GM19193 (cell line): ENCODE results near the gene DHRS4L2.

Experiments used
- POLR2A ChIP-seq: IDR thresholded peaks from 4 replicates; pipeline ENCODE4 v1.6.1; 2011; ENCODE audit not compliant: insufficient read depth, insufficient read length; ENCODE audit errors: extremely low read depth

The DHRS4L2 gene

GRCh38 chr14:24032727-24033418, 44.1 kb downstream of the DHRS4L2 start:
- no peak for TF ChIP-seq POLR2A

- no peak for TF ChIP-seq POLR2A
Measured at GRCh38 chr14:24036169-24036962, 47.6 kb downstream of the DHRS4L2 start.

- TF ChIP-seq POLR2A: no peak
Measured at GRCh38 chr14:24037658-24038037, 48.9 kb downstream of the DHRS4L2 start.

GRCh38 chr14:24038686-24039085, 50.0 kb downstream of the DHRS4L2 start:
- TF ChIP-seq POLR2A: no peak

GRCh38 chr14:24040692-24041091, 52.0 kb downstream of the DHRS4L2 start:
- no peak for TF ChIP-seq POLR2A

- no peak for TF ChIP-seq POLR2A
Measured at GRCh38 chr14:24042746-24043145, 54.0 kb downstream of the DHRS4L2 start.

- TF ChIP-seq POLR2A: no peak
Measured at GRCh38 chr14:24051176-24051788, 62.6 kb downstream of the DHRS4L2 start.

- TF ChIP-seq POLR2A: peak; percentile 58
Measured at GRCh38 chr14:24051789-24052655, 63.3 kb downstream of the DHRS4L2 start, which contains the start of gene CARMIL3. Gene CARMIL3, plus strand, starts transcription at chr14:24052009. Its CDS starts 145 bp downstream, at chr14:24052154.

- no peak for TF ChIP-seq POLR2A
Measured at GRCh38 chr14:24052656-24053547, 64.2 kb downstream of the DHRS4L2 start.

- no peak for TF ChIP-seq POLR2A
Measured at GRCh38 chr14:24053548-24054323, 65.0 kb downstream of the DHRS4L2 start.

GRCh38 chr14:24054324-24054641, 65.6 kb downstream of the DHRS4L2 start:
- no peak for TF ChIP-seq POLR2A

GRCh38 chr14:24054646-24055045, 65.9 kb downstream of the DHRS4L2 start:
- TF ChIP-seq POLR2A: no peak
